Motor neuron (in vitro differentiated cells): ENCODE measurements around the gene U2AF1L4. TPM values are rescaled to one million over a fixed set of nuclear protein-coding genes. Genes with fewer than 3 reads are reported as not detected.
A peak's percentile ranks its signal among the peaks of the same experiment; 100 is the strongest.

Experiments
- ATAC-seq, 8 experiments: fragments of 200-7000 bp; cut with Tn5 transposase; replicated peaks in 6 of 8; 2 replicates each; pipeline ENCODE4 v1.8.0; 2021; ENCODE audit warnings: mild to moderate bottlenecking in 8 of 8, moderate library complexity in 8 of 8
- H3K27ac ChIP-seq, 2 donors: fragments of 250-450 bp; sonication (Bioruptor Pico); 2 replicates each; pipeline ENCODE4 v1.9.0; 2021; ENCODE audit warnings: antibody characterized with exemption in 2 of 2, mild to moderate bottlenecking in 2 of 2, moderate library complexity in 1 of 2
- H3K4me1 ChIP-seq, 2 donors: fragments of 250-450 bp; sonication (Bioruptor Pico); replicated peaks in 1 of 2; 2 replicates each; pipeline ENCODE4 v1.6.1; 2021; ENCODE audit warnings: antibody characterized with exemption in 2 of 2, mild to moderate bottlenecking in 2 of 2, moderate library complexity in 1 of 2
- H3K4me3 ChIP-seq, 5 donors: fragments of 250-450 bp; sonication (Bioruptor Pico); 2 replicates each; pipeline ENCODE4 v1.9.0; 2021; ENCODE audit warnings: antibody characterized with exemption in 5 of 5, mild to moderate bottlenecking in 5 of 5, moderate library complexity in 4 of 5
- WGBS, 10 experiments: fragments of 450-650 bp; shearing (Covaris generic); methylation state at CpG; one replicate each; pipeline ENCODE4 v1.0.0; 2022; 5-methylcytosine and 5-hydroxymethylcytosine counted together
- in situ Hi-C, 9 experiments: fragments of 400-800 bp; cut with MboI; loops; one replicate each; pipeline ENCODE4 v1.15.0; 2021; ENCODE audit warnings: low sequenced_read_pairs in 9 of 9, low pct_unique_long_range_greater_than_20kb in 2 of 9; ENCODE audit not compliant: unreplicated experiment in 9 of 9
- total RNA-seq, 8 experiments: library from RNA; unstranded; fragments of 300-600 nt; gene quantifications; 2 replicates each; pipeline versions ENCODE4 v1.2.3 to v1.2.4, GENCODE V29; 2022

Gene U2AF1L4
- total RNA-seq, 8 experiments from 2014 or later: 14.0 to 33.1 (median 18.9) TPM

- no peak for ATAC-seq
- H3K4me3 ChIP-seq: peak overlapping the region; percentile 36 to 52 (median 40)
- in situ Hi-C loops: no loop called here
- 0% methylated on average over 1 of the region's 16 CpGs; no CpG with 5 or more reads in 9 of the 10 experiments for WGBS, 10 experiments
- H3K27ac ChIP-seq: no peak overlapping the region
- peaks cover 6 to 8% of the 10 kb centered on the region in 2 donors for H3K4me1 ChIP-seq
Observed at GRCh38 chr19:35740108-35740422, 5.2 kb downstream of the U2AF1L4 start.

DNA sequence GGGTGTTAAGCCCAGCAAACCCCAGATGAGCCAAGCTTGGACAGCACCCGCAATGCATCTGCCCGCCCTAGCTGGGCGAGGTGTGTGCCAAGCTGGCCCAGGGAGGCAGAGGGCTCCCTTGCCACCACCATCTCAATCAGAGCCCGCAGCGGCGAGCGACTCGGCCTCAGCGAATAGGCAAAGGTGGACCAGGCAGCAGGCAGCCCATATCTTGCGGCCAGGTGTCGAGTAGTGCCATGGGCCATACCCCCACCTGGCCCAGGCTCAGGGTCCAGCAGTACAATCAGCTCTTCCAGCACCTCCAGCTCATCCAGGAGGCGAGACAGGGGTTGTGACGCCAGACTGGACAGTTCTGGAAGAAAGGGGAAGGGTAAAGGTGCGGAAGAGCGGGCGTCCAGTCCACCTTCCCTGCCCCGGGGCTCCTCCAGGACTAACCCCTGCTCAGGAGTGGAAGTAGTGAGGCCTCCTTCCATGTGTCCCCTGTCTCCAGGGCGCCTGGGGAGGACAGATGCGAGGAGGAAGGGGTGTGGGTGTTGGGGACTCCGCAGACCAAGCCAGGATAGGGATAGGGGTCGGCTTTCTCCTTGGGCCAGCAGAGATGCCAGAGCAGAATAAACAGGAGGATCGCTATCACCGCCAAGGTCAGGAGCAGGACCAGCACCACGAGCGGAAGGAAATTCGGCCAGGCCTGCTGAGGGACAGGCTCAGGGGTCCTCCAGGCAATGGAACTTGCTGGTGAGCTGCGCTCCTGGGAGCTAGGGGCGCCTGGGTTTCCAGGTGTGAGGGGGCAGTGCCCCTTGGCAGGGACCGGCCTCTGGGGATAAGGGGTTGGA lies 5.7 kb downstream of the U2AF1L4 start:
- no peak for ATAC-seq
- peaks cover 6 to 8% of the 10 kb centered on the region in 2 donors for H3K4me1 ChIP-seq
- H3K27ac ChIP-seq: no peak overlapping the region
- H3K4me3 ChIP-seq: peak overlapping the region in 4 of 5 donors; percentile 38 to 52 (median 42)
- 43 to 100% (median 89%) methylated on average over 1 to 11 of the region's 29 CpGs; no CpG with 5 or more reads in 5 of the 10 experiments for WGBS, 10 experiments
- in situ Hi-C loops: no loop called here

DNA sequence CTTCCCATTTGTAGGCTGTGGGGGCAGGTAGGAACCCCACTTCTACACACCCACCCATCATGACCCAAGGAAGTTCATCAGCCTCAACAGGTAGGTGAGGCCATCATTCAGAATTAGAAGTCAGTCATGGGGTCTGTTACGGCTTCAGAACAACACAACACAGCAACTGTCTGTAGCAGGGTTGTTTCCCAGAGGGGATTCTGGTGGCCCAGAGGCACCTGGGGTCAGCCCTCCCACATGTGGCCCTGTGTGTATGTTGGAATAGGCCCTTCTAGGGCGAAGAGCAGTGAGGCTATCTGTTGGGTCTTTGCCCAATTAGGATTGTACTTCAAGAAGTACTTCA lies 6.4 kb downstream of the U2AF1L4 start:
- in situ Hi-C loops: no loop called here
- 86 to 100% methylated on average over 1 to 2 of the region's 2 CpGs; no CpG with 5 or more reads in 8 of the 10 experiments for WGBS, 10 experiments
- Histone ChIP-seq H3K4me3 (no peak overlapping the region), H3K4me1 (peaks cover 3 to 4% of the 10 kb centered on the region in 2 donors), H3K27ac (no peak overlapping the region)
- ATAC-seq: no peak

- no peak for ATAC-seq
- H3K4me3 ChIP-seq: no peak overlapping the region
Observed at GRCh38 chr19:35738021-35738886, 7.0 kb downstream of the U2AF1L4 start.

DNA sequence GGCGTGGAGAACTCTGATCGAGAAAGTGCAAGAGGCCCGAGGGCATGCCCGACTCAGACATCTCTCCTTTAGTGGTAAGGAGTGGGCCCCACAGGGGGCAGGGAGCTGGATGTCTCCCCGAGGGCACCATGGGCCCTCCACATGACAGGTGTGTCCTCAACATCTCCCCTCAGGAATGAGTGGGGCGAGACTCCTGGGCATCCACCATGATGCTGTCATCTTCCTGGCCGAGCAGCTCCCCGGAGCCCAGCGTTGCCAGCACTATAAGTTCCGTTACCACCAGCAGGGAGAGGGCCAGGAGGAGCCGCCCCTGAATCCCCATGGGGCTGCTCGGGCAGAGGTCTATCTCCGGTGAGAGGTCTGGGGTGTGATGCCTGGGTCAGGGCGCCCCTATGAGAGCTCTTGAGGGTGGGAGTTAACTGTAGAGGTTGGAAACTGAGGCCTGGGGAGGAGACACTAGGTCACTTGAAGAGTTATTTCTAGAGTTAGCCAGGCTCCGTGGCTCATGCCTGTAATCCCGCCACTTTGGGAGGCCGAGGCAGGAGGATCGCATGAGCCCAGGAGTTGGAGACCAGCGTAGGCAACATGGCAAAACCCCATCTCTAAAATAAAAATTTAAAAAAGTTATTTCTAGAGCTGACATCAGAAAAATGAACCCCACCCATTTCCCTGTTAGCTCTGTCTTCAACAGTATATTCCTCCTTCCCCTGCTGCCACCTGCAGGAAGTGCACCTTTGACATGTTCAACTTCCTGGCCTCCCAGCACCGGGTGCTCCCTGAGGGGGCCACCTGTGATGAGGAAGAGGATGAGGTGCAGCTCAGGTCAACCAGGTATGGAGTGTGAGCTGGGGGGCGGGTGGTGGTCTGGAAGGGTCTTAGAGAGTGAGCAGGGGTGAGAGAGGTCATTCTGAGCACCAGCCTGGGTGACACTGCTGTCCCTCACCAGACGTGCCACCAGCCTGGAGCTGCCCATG lies 8.0 kb downstream of the U2AF1L4 start:
- 69 to 100% (median 84%) methylated on average over 2 to 7 of the region's 22 CpGs; no CpG with 5 or more reads in 4 of the 10 experiments for WGBS, 10 experiments
- in situ Hi-C loops: no loop called here

More at GRCh38 chr19:35738021-35738886, 7.0 kb downstream of the U2AF1L4 start:
- no peak overlapping the region for H3K27ac ChIP-seq
- peaks cover 3 to 4% of the 10 kb centered on the region in 2 donors for H3K4me1 ChIP-seq
- in situ Hi-C loops: no loop called here
- 75 to 100% (median 95%) methylated on average over 1 to 6 of the region's 37 CpGs; no CpG with 5 or more reads in 4 of the 10 experiments for WGBS, 10 experiments

GRCh38 chr19:35734889-35735288 lies 10.3 kb downstream of the U2AF1L4 start:
- 78 to 100% (median 88%) methylated on average over 1 to 4 of the region's 5 CpGs; no CpG with 5 or more reads in 6 of the 10 experiments for WGBS, 10 experiments
- no peak for ATAC-seq
- Histone ChIP-seq H3K27ac (no peak overlapping the region), H3K4me1 (no peaks in the 10 kb centered on the region), H3K4me3 (no peak overlapping the region)
- in situ Hi-C loops: no loop called here

More for the DNA sequence above, 8.0 kb downstream of the U2AF1L4 start:
- Histone ChIP-seq H3K4me3 (no peak overlapping the region), H3K27ac (no peak overlapping the region), H3K4me1 (peaks cover 3 to 4% of the 10 kb centered on the region in 2 donors)
- no peak for ATAC-seq

- no peak overlapping the region for H3K27ac ChIP-seq
- WGBS, 10 experiments: 60 to 100% (median 95%) methylated on average over 1 to 8 of the region's 8 CpGs; no CpG with 5 or more reads in 2 of the 10 experiments
- in situ Hi-C loops: no loop called here
Observed at GRCh38 chr19:35734273-35734672, 10.9 kb downstream of the U2AF1L4 start.

GRCh38 chr19:35733180-35734125 lies 11.8 kb downstream of the U2AF1L4 start:
- no peak overlapping the region for H3K4me3 ChIP-seq
- peak in 3 of 8 experiments; percentile 1 to 59 (median 41) for ATAC-seq
- no peaks in the 10 kb centered on the region for H3K4me1 ChIP-seq
- WGBS, 10 experiments: 71 to 100% (median 97%) methylated on average over 2 to 5 of the region's 35 CpGs; no CpG with 5 or more reads in 5 of the 10 experiments
- no peak overlapping the region for H3K27ac ChIP-seq
- in situ Hi-C loops: no loop called here

More at GRCh38 chr19:35734273-35734672, 10.9 kb downstream of the U2AF1L4 start:
- H3K4me1 ChIP-seq: no peaks in the 10 kb centered on the region
- no peak for ATAC-seq
- H3K4me3 ChIP-seq: no peak overlapping the region

GRCh38 chr19:35732540-35733179 lies 12.6 kb downstream of the U2AF1L4 start:
- H3K4me1 ChIP-seq: no peaks in the 10 kb centered on the region
- no peak overlapping the region for H3K4me3 ChIP-seq
- in situ Hi-C loops: no loop called here
- no peak overlapping the region for H3K27ac ChIP-seq
- peak in 4 of 8 experiments; percentile 1 to 12 (median 10) for ATAC-seq
- no CpG with 5 or more reads among the region's 25 CpGs for WGBS, 10 experiments

- ATAC-seq: peak in 4 of 8 experiments; percentile 1 to 9 (median 6)
- WGBS, 10 experiments: 80% methylated on average over 1 of the region's 21 CpGs; no CpG with 5 or more reads in 9 of the 10 experiments
- no peaks in the 10 kb centered on the region for H3K4me1 ChIP-seq
- in situ Hi-C loops: no loop called here
- H3K4me3 ChIP-seq: no peak overlapping the region
- no peak overlapping the region for H3K27ac ChIP-seq
Observed at GRCh38 chr19:35731779-35732405, 13.3 kb downstream of the U2AF1L4 start.

DNA sequence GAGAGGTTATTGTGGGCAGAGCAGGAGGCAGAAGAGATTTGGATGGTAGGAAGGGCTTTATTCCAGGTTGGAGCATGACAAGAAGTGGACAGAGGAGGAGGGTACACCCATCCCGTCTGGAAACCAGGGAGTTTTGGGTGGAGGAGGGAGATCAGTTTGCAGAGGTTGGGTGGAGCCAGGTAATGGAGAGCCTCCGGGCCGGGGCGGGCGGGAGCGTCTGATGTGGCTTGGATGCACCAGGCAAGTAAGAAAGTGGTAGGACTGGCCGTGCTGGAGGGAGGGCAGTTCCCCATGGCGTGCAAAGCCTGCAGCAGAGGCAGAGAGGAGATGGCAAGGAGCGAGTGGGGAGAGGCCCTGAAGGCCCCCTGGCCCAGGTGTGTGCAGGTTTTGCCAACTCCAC lies 13.9 kb downstream of the U2AF1L4 start:
- WGBS, 10 experiments: 20% methylated on average over 1 of the region's 9 CpGs; no CpG with 5 or more reads in 9 of the 10 experiments

More for the DNA sequence above, 13.9 kb downstream of the U2AF1L4 start:
- in situ Hi-C loops: no loop called here
- peak in 3 of 8 experiments; percentile 7 to 29 (median 28) for ATAC-seq
- no peaks in the 10 kb centered on the region for H3K4me1 ChIP-seq
- no peak overlapping the region for H3K27ac ChIP-seq
- H3K4me3 ChIP-seq: no peak overlapping the region
